Measurements from ENCODE around the gene NLGN4Y.

NLGN4Y gene

GRCh38 chrY:14762903-14763302 is 238.6 kb downstream of the NLGN4Y start:
- DNase-seq (ENCODE audit: insufficient read length, low spot score): no peak
- no peak for FAIRE-seq
- no peak for TF ChIP-seq POLR2A (IDR thresholded peaks at IDR 0.05; ENCODE audit: low read depth, low read length)

GRCh38 chrY:14763600-14763999 is 239.3 kb downstream of the NLGN4Y start:
- no peak for DNase-seq (ENCODE audit: insufficient read length, low spot score)
- no peak for FAIRE-seq
- no peak for TF ChIP-seq POLR2A (IDR thresholded peaks at IDR 0.05; ENCODE audit: low read depth, low read length)

- TF ChIP-seq POLR2A (IDR thresholded peaks at IDR 0.05; ENCODE audit: low read depth, low read length): no peak
- FAIRE-seq (no peak), DNase-seq (ENCODE audit: insufficient read length, low spot score) (no peak)
Measured at GRCh38 chrY:14778208-14778607, 253.9 kb downstream of the NLGN4Y start.

GRCh38 chrY:14793104-14793503 is 268.8 kb downstream of the NLGN4Y start:
- TF ChIP-seq POLR2A (IDR thresholded peaks at IDR 0.05; ENCODE audit: low read depth, low read length): no peak
- FAIRE-seq: no peak
- DNase-seq (ENCODE audit: insufficient read length, low spot score): no peak

GRCh38 chrY:14793674-14794073 is 269.3 kb downstream of the NLGN4Y start:
- no peak for TF ChIP-seq POLR2A (IDR thresholded peaks at IDR 0.05; ENCODE audit: low read depth, low read length)
- FAIRE-seq: no peak
- no peak for DNase-seq (ENCODE audit: insufficient read length, low spot score)

GRCh38 chrY:14798010-14798409 is 273.7 kb downstream of the NLGN4Y start:
- DNase-seq (ENCODE audit: insufficient read length, low spot score): no peak
- FAIRE-seq: no peak
- TF ChIP-seq POLR2A (IDR thresholded peaks at IDR 0.05; ENCODE audit: low read depth, low read length): no peak

- no peak for DNase-seq (ENCODE audit: insufficient read length, low spot score)
- no peak for FAIRE-seq
- no peak for TF ChIP-seq POLR2A (IDR thresholded peaks at IDR 0.05; ENCODE audit: low read depth, low read length)
Measured at GRCh38 chrY:14801096-14801495, 276.8 kb downstream of the NLGN4Y start.

GRCh38 chrY:14802125-14802524 is 277.8 kb downstream of the NLGN4Y start:
- no peak for TF ChIP-seq POLR2A (IDR thresholded peaks at IDR 0.05; ENCODE audit: low read depth, low read length)
- no peak for FAIRE-seq
- DNase-seq (ENCODE audit: insufficient read length, low spot score): no peak

- FAIRE-seq: no peak
- no peak for TF ChIP-seq POLR2A (IDR thresholded peaks at IDR 0.05; ENCODE audit: low read depth, low read length)
- no peak for DNase-seq (ENCODE audit: insufficient read length, low spot score)
Measured at GRCh38 chrY:14804041-14804440, 279.7 kb downstream of the NLGN4Y start.

GRCh38 chrY:14818452-14818851 is 294.1 kb downstream of the NLGN4Y start:
- no peak for TF ChIP-seq POLR2A (IDR thresholded peaks at IDR 0.05; ENCODE audit: low read depth, low read length)
- FAIRE-seq: no peak
- DNase-seq (ENCODE audit: insufficient read length, low spot score): no peak

GRCh38 chrY:14822201-14822600 is 297.9 kb downstream of the NLGN4Y start:
- no peak for TF ChIP-seq POLR2A (IDR thresholded peaks at IDR 0.05; ENCODE audit: low read depth, low read length)
- FAIRE-seq (no peak), DNase-seq (ENCODE audit: insufficient read length, low spot score) (no peak)

- TF ChIP-seq POLR2A (IDR thresholded peaks at IDR 0.05; ENCODE audit: low read depth, low read length): no peak
- no peak for DNase-seq (ENCODE audit: insufficient read length, low spot score)
- FAIRE-seq: no peak
Measured at GRCh38 chrY:14822906-14823305, 298.6 kb downstream of the NLGN4Y start.

- no peak for DNase-seq (ENCODE audit: insufficient read length, low spot score)
- TF ChIP-seq POLR2A (IDR thresholded peaks at IDR 0.05; ENCODE audit: low read depth, low read length): no peak
- no peak for FAIRE-seq
Measured at GRCh38 chrY:14824583-14824982, 300.3 kb downstream of the NLGN4Y start.

GRCh38 chrY:14825728-14826127 is 301.4 kb downstream of the NLGN4Y start:
- DNase-seq (ENCODE audit: insufficient read length, low spot score): no peak
- no peak for FAIRE-seq
- no peak for TF ChIP-seq POLR2A (IDR thresholded peaks at IDR 0.05; ENCODE audit: low read depth, low read length)

GRCh38 chrY:14828531-14828930 is 304.2 kb downstream of the NLGN4Y start:
- TF ChIP-seq POLR2A (IDR thresholded peaks at IDR 0.05; ENCODE audit: low read depth, low read length): no peak
- no peak for FAIRE-seq

GRCh38 chrY:14829366-14829885 is 305.1 kb downstream of the NLGN4Y start:
- TF ChIP-seq POLR2A (IDR thresholded peaks at IDR 0.05; ENCODE audit: low read depth, low read length): no peak
- DNase-seq (ENCODE audit: insufficient read length, low spot score) (no peak), FAIRE-seq (no peak)

More at GRCh38 chrY:14828531-14828930, 304.2 kb downstream of the NLGN4Y start:
- DNase-seq (ENCODE audit: insufficient read length, low spot score): no peak

Data from H54 (cell line).